Pancreas (tissue), 10 donors: ENCODE data around the gene HOXC10. TPM values are rescaled to one million over a fixed set of nuclear protein-coding genes. Genes with fewer than 3 reads are reported as not detected.

Experiments
- ATAC-seq, 4 donors: fragments of 200-7000 bp; cut with Tn5 transposase; one replicate each; pipeline versions ENCODE4 v1.8.0 to v1.9.1; 2020; ENCODE audit warnings: mild to moderate bottlenecking in 4 of 4, moderate library complexity in 4 of 4
- DNase-seq, 6 donors: peaks; one replicate each; pipeline ENCODE4 v3.0.0-alpha.2; 2020
- FAIRE-seq: peaks from 2 replicates; lab custom pipeline; 2012; peaks lifted over from hg19 to GRCh38; lab: Jason Lieb, UNC
- H3K27ac ChIP-seq, 4 donors: fragments of 200-600 bp; sonication (generic); 1 replicate in 3 of 4; 2 replicates in 1 of 4; pipeline versions ENCODE4 v1.5.0 to v1.8.0; 2020
- H3K27me3 ChIP-seq, 4 donors: fragments of 200-600 bp; one replicate each; pipeline ENCODE4 v1.8.0; 2021
- H3K36me3 ChIP-seq, 3 donors: fragments of 200-600 bp; sonication (generic) in 1 of 3; one replicate each; pipeline versions ENCODE4 v1.5.0 to v1.8.0; 2020 to 2021
- H3K4me1 ChIP-seq, 3 donors: fragments of 200-600 bp; one replicate each; pipeline ENCODE4 v1.8.0; 2021
- H3K4me3 ChIP-seq, 4 donors: fragments of 200-600 bp; sonication (generic) in 2 of 4; one replicate each; pipeline versions ENCODE4 v1.5.0 to v1.8.0; 2020 to 2021
- H3K9me3 ChIP-seq, 4 donors: fragments of 200-600 bp; one replicate each; pipeline ENCODE4 v1.8.0; 2021
- WGBS, 2 donors: extraction: QIAGEN DNeasy Blood & Tissue Kit; methylation state at CpG; one replicate each; pipeline ENCODE4 v1.1.7; 2013; 5-methylcytosine and 5-hydroxymethylcytosine counted together
- intact Hi-C, 3 donors: fragments of 100-400 bp; cut with DNase I; formaldehyde crosslinking; loops; one replicate each; pipeline versions ENCODE4 v1.11.1 to v1.14.2; 2022
- polyA plus RNA-seq, 2 donors: library from polyadenylated mRNA; stranded (reverse); fragments of 200-250 nt; gene quantifications; one replicate each; pipeline ENCODE4 v1.2.3, GENCODE V29; 2013
- total RNA-seq, 6 donors: library from RNA; stranded (reverse); fragmentation: NEBNext Ultra II Directional in 4 of 6; extraction: Animal tissue kit (Norgen Biotek cat#: 25700) in 4 of 6; gene quantifications; one replicate each; pipeline versions ENCODE4 v1.2.1 to v1.2.4, GENCODE V29; 2021 to 2023
- TF ChIP-seq, protein P1 (sequence below), 4 donors: fragments of 200-600 bp; sonication (generic) in 3 of 4; IDR thresholded peaks; one replicate each; pipeline versions ENCODE4 v1.5.0 to v1.8.0; 2021; ENCODE audit warnings: antibody characterized with exemption in 4 of 4
- donor health status: healthy with polysubstance abuse.
- donor health status: DM: no; HTN: no; CAD: no; lungs with moderate emphysema.
- donor health status: DM: no; HTN: no; CAD: no.
- donor health status: control.
- donor health status: control.
- donor health status: Bipolar disorder and iron deficiency.
- donor health status: DM: yes; HTN: yes; CAD: no.
- donor health status: DM: no; HTN: no; CAD: no.
- donor health status: DM: no; HTN: no; CAD: no.
- donor health status: DM: yes; HTN: yes; CAD: no.

HOXC10 gene
- total and polyA plus RNA-seq, 8 donors, result 0.08 to 0.16 TPM; not detected in 6

GRCh38 chr12:54005853-54006558 is 21.1 kb downstream of the HOXC10 start:
- TF ChIP-seq, protein P1, sequence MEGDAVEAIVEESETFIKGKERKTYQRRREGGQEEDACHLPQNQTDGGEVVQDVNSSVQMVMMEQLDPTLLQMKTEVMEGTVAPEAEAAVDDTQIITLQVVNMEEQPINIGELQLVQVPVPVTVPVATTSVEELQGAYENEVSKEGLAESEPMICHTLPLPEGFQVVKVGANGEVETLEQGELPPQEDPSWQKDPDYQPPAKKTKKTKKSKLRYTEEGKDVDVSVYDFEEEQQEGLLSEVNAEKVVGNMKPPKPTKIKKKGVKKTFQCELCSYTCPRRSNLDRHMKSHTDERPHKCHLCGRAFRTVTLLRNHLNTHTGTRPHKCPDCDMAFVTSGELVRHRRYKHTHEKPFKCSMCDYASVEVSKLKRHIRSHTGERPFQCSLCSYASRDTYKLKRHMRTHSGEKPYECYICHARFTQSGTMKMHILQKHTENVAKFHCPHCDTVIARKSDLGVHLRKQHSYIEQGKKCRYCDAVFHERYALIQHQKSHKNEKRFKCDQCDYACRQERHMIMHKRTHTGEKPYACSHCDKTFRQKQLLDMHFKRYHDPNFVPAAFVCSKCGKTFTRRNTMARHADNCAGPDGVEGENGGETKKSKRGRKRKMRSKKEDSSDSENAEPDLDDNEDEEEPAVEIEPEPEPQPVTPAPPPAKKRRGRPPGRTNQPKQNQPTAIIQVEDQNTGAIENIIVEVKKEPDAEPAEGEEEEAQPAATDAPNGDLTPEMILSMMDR (IDR thresholded peaks at IDR 0.05), result peak; percentile 89 to 96 (median 92)
- Histone ChIP-seq H3K36me3 (no peaks in the 10 kb centered on the region), H3K27me3 (peaks cover 0 to 64% (median 5%) of the 10 kb centered on the region in 4 donors), H3K4me1 (peaks cover 0 to 5% (median 5%) of the 10 kb centered on the region in 3 donors), H3K4me3 (peak overlapping the region in 2 of 4 donors; percentile 9 to 34), H3K9me3 (no peaks in the 10 kb centered on the region), H3K27ac (no peak overlapping the region)
- WGBS, 2 donors, result 4 to 5% methylated on average over 39 of the region's 39 CpGs
- FAIRE-seq (no peak), DNase-seq (peak; percentile 72 to 98 (median 90)), ATAC-seq (peak; percentile 84 to 96 (median 92))
- intact Hi-C loops, result loop anchor here (5.0 to 10.0 kb wide), 3 partner anchors 189 to 201 kb away; no protein-coding TSS in a partner anchor

- no peaks in the 10 kb centered on the region for H3K9me3 ChIP-seq
- no peak for FAIRE-seq
- TF ChIP-seq, protein P1 (IDR thresholded peaks at IDR 0.05), result no peak
- peaks cover 0 to 58% (median 5%) of the 10 kb centered on the region in 4 donors for H3K27me3 ChIP-seq
- ATAC-seq, result no peak
- peaks cover 0 to 5% (median 5%) of the 10 kb centered on the region in 3 donors for H3K4me1 ChIP-seq
- H3K27ac ChIP-seq, result no peak overlapping the region
- no peak for DNase-seq
- WGBS, 2 donors, result 31 to 34% methylated on average over 22 of the region's 22 CpGs
- no peaks in the 10 kb centered on the region for H3K36me3 ChIP-seq
- H3K4me3 ChIP-seq, result peak overlapping the region in 2 of 4 donors; percentile 9 to 34
- intact Hi-C loops, result loop anchor here (5.0 to 10.0 kb wide), 3 partner anchors 188 to 201 kb away; no protein-coding TSS in a partner anchor
These were observed 21.7 kb downstream of the HOXC10 start for GRCh38 chr12:54006559-54007220.

GRCh38 chr12:54007538-54008259 is 22.8 kb downstream of the HOXC10 start:
- no peak for FAIRE-seq
- no peaks in the 10 kb centered on the region for H3K36me3 ChIP-seq
- no peak for DNase-seq
- H3K27ac ChIP-seq, result no peak overlapping the region
- TF ChIP-seq, protein P1 (IDR thresholded peaks at IDR 0.05), result no peak
- no peak for ATAC-seq
- 60 to 69% methylated on average over 2 of the region's 2 CpGs for WGBS, 2 donors
- peaks cover 0 to 5% (median 5%) of the 10 kb centered on the region in 3 donors for H3K4me1 ChIP-seq
- intact Hi-C loops, result loop anchor here (5.0 to 10.0 kb wide), 3 partner anchors 187 to 200 kb away; no protein-coding TSS in a partner anchor
- peaks cover 0 to 54% (median 7%) of the 10 kb centered on the region in 4 donors for H3K27me3 ChIP-seq
- no peak overlapping the region for H3K4me3 ChIP-seq
- no peaks in the 10 kb centered on the region for H3K9me3 ChIP-seq

DNA sequence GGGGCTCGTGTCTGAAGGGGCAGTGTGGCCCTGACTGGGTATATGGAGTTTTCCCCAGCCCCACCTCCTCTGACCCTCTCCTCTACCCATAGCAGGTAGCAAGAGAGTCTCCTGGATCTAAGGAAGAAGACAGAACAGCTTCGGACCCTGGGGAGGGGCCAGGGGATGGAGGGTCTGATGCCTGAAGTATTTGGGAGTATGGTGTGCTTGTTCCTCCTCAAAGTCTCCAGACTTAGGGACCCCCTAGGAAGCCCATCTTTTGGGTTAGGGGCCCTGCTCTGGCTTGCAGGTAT is 23.3 kb downstream of the HOXC10 start:
- Histone ChIP-seq H3K27ac (no peak overlapping the region), H3K4me3 (no peak overlapping the region)
- FAIRE-seq, result no peak

More for the DNA sequence above, 23.3 kb downstream of the HOXC10 start:
- ATAC-seq, result no peak
- TF ChIP-seq, protein P1 (IDR thresholded peaks at IDR 0.05), result no peak
- intact Hi-C loops, result loop anchor here (5.0 to 10.0 kb wide), 3 partner anchors 187 to 199 kb away; no protein-coding TSS in a partner anchor
- H3K9me3 ChIP-seq, result no peaks in the 10 kb centered on the region
- peaks cover 0 to 5% (median 5%) of the 10 kb centered on the region in 3 donors for H3K4me1 ChIP-seq
- no peak for DNase-seq
- no peaks in the 10 kb centered on the region for H3K36me3 ChIP-seq
- H3K27me3 ChIP-seq, result peaks cover 0 to 49% (median 7%) of the 10 kb centered on the region in 4 donors
- 18 to 31% methylated on average over 2 of the region's 2 CpGs for WGBS, 2 donors
